GM18502 (cell line): Measurements from ENCODE around the gene PRR19.

Experiments used
- ATAC-seq: cut with Tn5 transposase; IDR thresholded peaks from one replicate; pipeline ENCODE4 v1.9.1; 2021; ENCODE audit warnings: mild to moderate bottlenecking; ENCODE audit not compliant: unreplicated experiment, poor library complexity

Gene PRR19

DNA sequence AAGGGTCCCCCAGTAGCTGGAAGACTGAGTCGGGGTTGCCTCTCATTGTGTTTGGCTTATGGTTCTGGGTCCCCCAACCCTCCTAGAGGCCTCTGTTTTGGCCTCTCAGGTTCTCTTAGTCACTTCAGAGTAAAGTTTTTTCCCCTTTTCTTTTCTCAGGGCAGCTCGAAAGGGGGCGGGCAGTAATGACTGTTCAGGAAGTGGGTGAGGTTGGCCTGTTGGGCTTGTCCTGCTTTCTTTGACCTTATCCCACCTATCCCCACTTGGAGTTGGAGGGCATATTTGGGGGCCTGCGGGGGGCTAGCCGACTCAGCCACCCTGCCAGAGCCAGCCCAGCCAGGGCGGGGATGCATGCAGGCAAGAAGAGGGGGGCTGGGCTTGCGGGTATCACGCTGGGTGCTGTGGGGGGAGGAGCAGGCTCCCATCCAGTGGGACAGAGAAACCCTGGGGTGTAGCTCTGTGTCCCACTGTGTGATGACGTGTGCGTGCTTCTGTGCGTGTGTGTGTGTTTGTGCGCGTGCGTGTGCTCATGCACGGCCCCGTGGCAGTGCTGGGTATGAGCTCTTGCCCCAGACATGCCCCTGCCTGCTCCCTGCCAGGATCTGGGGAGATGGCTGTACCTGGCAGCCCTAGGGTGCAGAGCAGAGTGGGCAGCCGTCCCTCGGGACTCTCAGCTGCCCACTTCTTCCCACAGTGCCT is 31.4 kb upstream of the PRR19 start:
- ATAC-seq = no peak

DNA sequence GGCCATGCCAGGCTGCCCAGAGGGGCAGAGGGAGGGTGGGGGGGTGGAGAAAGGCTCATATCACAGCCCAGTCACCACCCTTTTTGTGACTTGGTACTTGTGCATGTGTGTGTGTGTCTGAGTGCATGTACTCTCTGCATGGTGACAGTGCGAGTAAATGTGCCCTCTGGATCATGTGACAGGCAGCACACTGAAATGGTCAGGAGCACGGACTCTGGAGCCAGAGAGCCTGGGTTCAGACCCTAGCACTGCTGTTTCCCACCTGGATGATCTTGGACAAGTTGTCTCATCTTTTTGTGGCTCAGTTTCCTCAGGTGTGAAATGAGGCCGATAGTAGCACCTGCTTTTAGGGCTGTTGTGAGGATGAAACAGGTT is 30.9 kb upstream of the PRR19 start:
- no peak for ATAC-seq

GRCh38 chr19:42271861-42272534 is 29.9 kb upstream of the PRR19 start:
- no peak for ATAC-seq

DNA sequence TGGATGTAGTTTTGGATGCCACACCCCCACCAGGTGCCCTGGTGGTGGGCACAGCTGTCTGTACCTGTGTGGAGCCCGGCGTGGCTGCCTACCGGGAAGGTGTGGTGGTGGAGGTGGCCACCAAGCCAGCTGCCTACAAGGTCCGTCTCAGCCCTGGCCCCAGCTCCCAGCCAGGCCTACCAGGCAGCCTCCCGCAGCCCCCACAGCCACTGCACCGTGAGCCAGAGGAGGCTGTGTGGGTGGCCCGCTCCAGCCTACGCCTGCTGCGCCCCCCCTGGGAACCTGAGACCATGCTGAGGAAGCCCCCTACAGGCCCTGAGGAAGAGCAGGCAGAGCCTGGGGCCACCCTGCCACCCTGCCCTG is 29.4 kb upstream of the PRR19 start:
- no peak for ATAC-seq

- no peak for ATAC-seq
These were observed 28.9 kb upstream of the PRR19 start for GRCh38 chr19:42272989-42273406.

DNA sequence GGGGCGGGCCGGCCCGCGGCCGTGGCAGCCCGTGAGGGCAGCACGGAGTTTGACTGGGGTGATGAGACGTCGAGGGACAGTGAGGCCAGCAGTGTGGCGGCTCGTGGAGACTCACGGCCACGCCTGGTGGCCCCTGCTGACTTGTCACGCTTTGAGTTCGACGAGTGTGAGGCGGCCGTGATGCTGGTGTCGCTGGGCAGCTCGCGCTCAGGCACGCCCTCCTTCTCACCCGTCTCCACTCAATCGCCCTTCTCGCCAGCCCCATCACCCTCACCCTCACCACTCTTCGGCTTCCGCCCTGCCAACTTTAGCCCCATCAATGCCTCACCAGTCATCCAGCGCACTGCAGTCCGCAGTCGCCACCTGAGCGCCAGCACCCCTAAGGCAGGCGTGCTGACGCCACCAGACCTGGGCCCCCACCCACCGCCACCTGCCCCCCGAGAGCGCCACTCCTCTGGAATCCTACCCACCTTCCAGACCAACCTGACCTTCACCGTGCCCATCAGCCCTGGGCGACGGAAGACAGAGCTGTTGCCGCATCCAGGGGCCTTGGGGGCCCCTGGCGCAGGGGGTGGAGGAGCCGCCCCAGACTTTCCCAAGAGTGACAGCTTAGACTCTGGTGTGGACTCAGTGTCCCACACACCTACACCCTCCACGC is 28.4 kb upstream of the PRR19 start:
- ATAC-seq = no peak

GRCh38 chr19:42274065-42274682 is 27.8 kb upstream of the PRR19 start:
- no peak for ATAC-seq

GRCh38 chr19:42275103-42275502 is 26.8 kb upstream of the PRR19 start:
- no peak for ATAC-seq

DNA sequence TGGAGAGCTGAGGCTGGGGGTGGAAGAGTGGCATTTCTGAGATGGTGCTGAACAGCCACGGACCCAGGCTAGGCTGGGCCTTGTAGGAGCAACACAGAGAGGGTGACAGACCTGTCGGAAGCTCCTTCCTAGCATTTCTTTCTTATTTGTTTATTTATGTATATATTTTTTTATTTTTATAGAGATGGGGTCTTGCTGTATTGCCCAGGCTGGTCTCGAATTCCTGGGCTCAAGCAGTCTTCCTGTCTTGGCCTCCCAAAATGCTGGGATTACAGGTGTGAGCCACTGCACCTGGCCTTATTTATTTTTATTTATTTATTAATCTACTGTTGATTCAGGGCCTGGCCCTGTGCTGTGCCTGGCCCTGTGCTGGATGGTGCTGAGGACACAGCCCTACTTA is 26.4 kb upstream of the PRR19 start:
- ATAC-seq = no peak

DNA sequence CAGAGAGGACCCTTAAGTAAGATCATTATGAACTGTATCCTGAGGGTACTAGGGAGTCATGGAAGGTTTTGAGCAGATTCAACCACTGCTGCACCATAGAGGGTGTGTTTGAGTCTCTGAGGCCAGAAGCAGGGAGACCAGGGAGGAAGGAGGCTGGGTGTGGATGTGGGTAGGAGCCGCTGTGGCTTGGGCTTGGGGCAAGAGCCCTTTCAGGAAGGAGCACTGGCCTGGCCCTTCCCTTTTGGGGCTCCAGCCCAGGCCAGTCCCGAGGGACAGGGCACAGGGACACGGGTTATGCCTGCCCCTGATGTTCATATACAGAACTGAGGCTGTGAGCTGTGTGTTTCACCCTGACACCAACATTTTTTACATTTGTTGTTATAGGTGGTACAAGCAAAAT is 25.6 kb upstream of the PRR19 start:
- ATAC-seq = no peak

- ATAC-seq = no peak
These were observed 25.1 kb upstream of the PRR19 start for GRCh38 chr19:42276821-42277220.

DNA sequence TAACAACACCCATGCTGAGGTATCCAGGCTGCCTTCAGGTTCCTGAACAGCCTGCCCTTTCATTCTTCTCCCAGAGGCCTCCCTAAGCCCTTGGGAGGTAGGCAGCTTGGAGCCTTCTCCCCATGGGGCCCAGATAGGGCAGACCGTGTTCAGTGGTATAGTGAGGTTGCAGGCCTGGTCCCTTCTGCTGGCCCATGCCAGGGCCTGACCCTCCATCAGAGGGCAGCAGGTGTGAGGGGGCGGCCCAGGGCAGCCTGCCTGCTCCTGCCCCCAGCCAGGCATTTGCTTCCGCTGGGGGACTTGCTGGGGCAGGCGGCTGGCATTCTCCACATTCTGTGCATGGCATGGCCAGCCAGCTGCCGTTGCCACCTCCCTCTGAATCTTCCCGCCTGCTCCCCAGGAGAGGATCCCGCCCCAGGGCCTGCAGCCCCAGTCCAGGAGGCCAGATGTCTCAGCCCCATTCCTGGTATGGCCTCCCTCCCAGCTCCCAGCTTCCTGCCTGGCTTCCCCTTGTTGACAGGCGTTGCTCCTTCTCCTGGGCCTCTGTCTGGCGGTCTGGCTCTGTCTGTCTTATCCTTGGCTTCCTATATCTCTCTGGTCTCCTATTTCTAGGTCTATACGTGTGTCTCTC is 24.0 kb upstream of the PRR19 start:
- ATAC-seq = no peak

GRCh38 chr19:42278452-42279154 is 23.3 kb upstream of the PRR19 start:
- no peak for ATAC-seq

GRCh38 chr19:42279155-42279901 is 22.6 kb upstream of the PRR19 start:
- no peak for ATAC-seq

GRCh38 chr19:42279902-42280814 is 21.8 kb upstream of the PRR19 start:
- peak; percentile 39 for ATAC-seq

- ATAC-seq = no peak
These were observed 21.2 kb upstream of the PRR19 start for GRCh38 chr19:42280815-42281145.

GRCh38 chr19:42281146-42281826 is 20.6 kb upstream of the PRR19 start:
- no peak for ATAC-seq
